Liver (tissue), 3 donors: ENCODE results near the gene TAS2R40.

ENCODE experiments used
- RAD21 ChIP-seq, 2 donors: IDR thresholded peaks; 2 replicates each; pipeline ENCODE4 v1.6.1; 2016; ENCODE audit warnings: antibody characterized with exemption in 2 of 2, mild to moderate bottlenecking in 2 of 2
- SP1 ChIP-seq: IDR thresholded peaks from 2 replicates; pipeline ENCODE4 v1.6.1; 2018; ENCODE audit warnings: antibody characterized with exemption, mild to moderate bottlenecking
- YY1 ChIP-seq: IDR thresholded peaks from 2 replicates; pipeline ENCODE4 v1.6.1; 2016; ENCODE audit warnings: antibody characterized with exemption, mild to moderate bottlenecking
- TF ChIP-seq, protein P1 (sequence below): fragments of 150-350 bp; IDR thresholded peaks from 2 replicates; pipeline ENCODE4 v1.5.1; 2017; ENCODE audit warnings: improper control_type of control experiment, low read depth, low read length; ENCODE audit not compliant: missing input control
- TF ChIP-seq, protein P2 (sequence below): IDR thresholded peaks from 2 replicates; pipeline ENCODE4 v1.6.1; 2016; ENCODE audit warnings: antibody characterized with exemption, mild to moderate bottlenecking
- donor health status: healthy.
- donor health status: healthy.

DNA sequence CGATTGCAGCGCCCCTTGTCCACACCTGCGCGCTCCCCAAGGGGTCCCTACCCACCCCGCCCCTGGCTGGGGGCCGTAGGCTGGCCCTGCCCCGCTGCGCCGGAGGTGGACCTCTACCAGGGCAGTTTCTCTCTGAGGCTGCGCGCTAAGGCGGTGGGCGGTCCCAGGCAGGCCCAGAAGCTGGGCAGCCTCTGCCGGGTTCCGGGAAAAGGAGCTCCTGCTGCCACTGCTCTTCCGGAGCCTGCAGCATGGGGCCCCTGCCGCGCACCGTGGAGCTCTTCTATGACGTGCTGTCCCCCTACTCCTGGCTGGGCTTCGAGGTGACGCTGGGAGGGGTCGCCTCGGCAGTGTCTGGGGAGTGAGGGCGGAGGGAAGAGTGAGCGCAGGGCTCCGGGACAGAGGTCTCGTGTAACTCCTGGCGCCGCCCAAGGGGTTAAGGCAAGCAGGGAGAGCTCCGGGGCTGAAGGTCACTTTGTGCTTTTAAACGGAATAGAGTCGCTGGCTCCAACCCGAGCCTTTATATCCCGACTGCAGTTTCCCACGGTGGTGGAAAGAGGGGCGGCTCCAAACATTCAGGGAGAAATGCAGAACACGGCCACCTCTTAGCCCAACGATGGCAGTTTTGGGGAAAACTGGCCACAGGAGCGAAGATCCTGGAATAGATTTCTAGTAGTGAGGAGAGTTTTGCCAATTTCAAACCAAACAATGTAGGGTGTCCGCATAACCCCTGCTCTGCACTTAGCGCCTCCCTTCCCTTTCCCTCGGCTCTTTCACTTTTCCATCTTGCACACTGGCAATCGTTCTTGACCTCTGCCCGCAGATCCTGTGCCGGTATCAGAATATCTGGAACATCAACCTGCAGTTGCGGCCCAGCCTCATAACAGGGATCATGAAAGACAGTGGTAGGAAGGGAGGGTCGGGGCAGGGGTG, 41.7 kb downstream of the TAS2R40 start, which contains the start of gene GSTK1:
- TF ChIP-seq, protein P1, sequence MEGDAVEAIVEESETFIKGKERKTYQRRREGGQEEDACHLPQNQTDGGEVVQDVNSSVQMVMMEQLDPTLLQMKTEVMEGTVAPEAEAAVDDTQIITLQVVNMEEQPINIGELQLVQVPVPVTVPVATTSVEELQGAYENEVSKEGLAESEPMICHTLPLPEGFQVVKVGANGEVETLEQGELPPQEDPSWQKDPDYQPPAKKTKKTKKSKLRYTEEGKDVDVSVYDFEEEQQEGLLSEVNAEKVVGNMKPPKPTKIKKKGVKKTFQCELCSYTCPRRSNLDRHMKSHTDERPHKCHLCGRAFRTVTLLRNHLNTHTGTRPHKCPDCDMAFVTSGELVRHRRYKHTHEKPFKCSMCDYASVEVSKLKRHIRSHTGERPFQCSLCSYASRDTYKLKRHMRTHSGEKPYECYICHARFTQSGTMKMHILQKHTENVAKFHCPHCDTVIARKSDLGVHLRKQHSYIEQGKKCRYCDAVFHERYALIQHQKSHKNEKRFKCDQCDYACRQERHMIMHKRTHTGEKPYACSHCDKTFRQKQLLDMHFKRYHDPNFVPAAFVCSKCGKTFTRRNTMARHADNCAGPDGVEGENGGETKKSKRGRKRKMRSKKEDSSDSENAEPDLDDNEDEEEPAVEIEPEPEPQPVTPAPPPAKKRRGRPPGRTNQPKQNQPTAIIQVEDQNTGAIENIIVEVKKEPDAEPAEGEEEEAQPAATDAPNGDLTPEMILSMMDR, result no peak
- peak; percentile 70 for TF ChIP-seq SP1
- TF ChIP-seq YY1, result peak; percentile 70
- TF ChIP-seq RAD21 (IDR thresholded peaks at IDR 0.05), result peak; percentile 2 to 32
- TF ChIP-seq, protein P2, sequence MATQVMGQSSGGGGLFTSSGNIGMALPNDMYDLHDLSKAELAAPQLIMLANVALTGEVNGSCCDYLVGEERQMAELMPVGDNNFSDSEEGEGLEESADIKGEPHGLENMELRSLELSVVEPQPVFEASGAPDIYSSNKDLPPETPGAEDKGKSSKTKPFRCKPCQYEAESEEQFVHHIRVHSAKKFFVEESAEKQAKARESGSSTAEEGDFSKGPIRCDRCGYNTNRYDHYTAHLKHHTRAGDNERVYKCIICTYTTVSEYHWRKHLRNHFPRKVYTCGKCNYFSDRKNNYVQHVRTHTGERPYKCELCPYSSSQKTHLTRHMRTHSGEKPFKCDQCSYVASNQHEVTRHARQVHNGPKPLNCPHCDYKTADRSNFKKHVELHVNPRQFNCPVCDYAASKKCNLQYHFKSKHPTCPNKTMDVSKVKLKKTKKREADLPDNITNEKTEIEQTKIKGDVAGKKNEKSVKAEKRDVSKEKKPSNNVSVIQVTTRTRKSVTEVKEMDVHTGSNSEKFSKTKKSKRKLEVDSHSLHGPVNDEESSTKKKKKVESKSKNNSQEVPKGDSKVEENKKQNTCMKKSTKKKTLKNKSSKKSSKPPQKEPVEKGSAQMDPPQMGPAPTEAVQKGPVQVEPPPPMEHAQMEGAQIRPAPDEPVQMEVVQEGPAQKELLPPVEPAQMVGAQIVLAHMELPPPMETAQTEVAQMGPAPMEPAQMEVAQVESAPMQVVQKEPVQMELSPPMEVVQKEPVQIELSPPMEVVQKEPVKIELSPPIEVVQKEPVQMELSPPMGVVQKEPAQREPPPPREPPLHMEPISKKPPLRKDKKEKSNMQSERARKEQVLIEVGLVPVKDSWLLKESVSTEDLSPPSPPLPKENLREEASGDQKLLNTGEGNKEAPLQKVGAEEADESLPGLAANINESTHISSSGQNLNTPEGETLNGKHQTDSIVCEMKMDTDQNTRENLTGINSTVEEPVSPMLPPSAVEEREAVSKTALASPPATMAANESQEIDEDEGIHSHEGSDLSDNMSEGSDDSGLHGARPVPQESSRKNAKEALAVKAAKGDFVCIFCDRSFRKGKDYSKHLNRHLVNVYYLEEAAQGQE, result peak; percentile 75
